GM23338 (cell line): ENCODE data around the gene SCLY. TPM values are rescaled to one million over a fixed set of nuclear protein-coding genes. Genes with fewer than 3 reads are reported as not detected.

Experiments used
- ATAC-seq: fragments of 200-7000 bp; cut with Tn5 transposase; 3 replicates; pipeline ENCODE4 v1.9.1; 2020
- DNase-seq: peaks from one replicate; pipeline ENCODE4 v3.0.0-alpha.2; 2015; ENCODE audit warnings: low spot score
- H2AFZ ChIP-seq: fragments of 200-600 bp; sonication (generic); 2 replicates; pipeline ENCODE4 v1.8.0; 2016; ENCODE audit warnings: antibody characterized with exemption, mild to moderate bottlenecking, moderate library complexity
- H3F3A ChIP-seq: fragments of 200-600 bp; sonication (generic); replicated peaks from 2 replicates; pipeline ENCODE4 v1.8.0; 2017; ENCODE audit warnings: antibody characterized with exemption, mixed run types, low read depth
- H3K27ac ChIP-seq: fragments of 200-600 bp; sonication (generic); 2 replicates; pipeline ENCODE4 v1.6.1; 2016; ENCODE audit warnings: low read depth
- H3K27me3 ChIP-seq: fragments of 200-600 bp; sonication (generic); 2 replicates; pipeline ENCODE4 v1.8.0; 2016; ENCODE audit warnings: mild to moderate bottlenecking, mixed run types, moderate library complexity; ENCODE audit not compliant: insufficient read depth
- H3K36me3 ChIP-seq: fragments of 200-600 bp; sonication (generic); 2 replicates; pipeline ENCODE4 v1.8.0; 2016; ENCODE audit warnings: mild to moderate bottlenecking; ENCODE audit not compliant: insufficient read depth
- H3K4me1 ChIP-seq: fragments of 200-600 bp; sonication (generic); 2 replicates; pipeline ENCODE4 v1.8.0; 2016; ENCODE audit warnings: mild to moderate bottlenecking, moderate library complexity; ENCODE audit not compliant: insufficient read depth
- H3K4me2 ChIP-seq: fragments of 200-600 bp; sonication (generic); 2 replicates; pipeline ENCODE4 v1.7.1; 2017; ENCODE audit warnings: mixed run types
- H3K4me3 ChIP-seq: fragments of 200-600 bp; sonication (generic); 2 replicates; pipeline ENCODE4 v1.6.1; 2016; ENCODE audit warnings: mixed run types
- H3K79me2 ChIP-seq: fragments of 200-600 bp; sonication (generic); replicated peaks from 2 replicates; pipeline ENCODE4 v1.8.0; 2017; ENCODE audit warnings: mild to moderate bottlenecking; ENCODE audit not compliant: insufficient read depth
- H3K9me2 ChIP-seq: fragments of 200-600 bp; sonication (generic); 2 replicates; pipeline ENCODE4 v1.8.0; 2017; ENCODE audit not compliant: insufficient read depth
- H4K20me1 ChIP-seq: fragments of 200-600 bp; sonication (generic); replicated peaks from 2 replicates; pipeline ENCODE4 v1.8.0; 2017; ENCODE audit warnings: mild to moderate bottlenecking; ENCODE audit not compliant: insufficient read depth
- H3K27ac Mint-ChIP-seq: 2 replicates; pipeline ENCODE4 v1.8.0; 2020; ENCODE audit warnings: inconsistent platforms, mild to moderate bottlenecking, moderate library complexity, mixed read lengths
- H3K27me3 Mint-ChIP-seq: 3 replicates; pipeline ENCODE4 v1.8.0; 2022; ENCODE audit warnings: low read depth, mild to moderate bottlenecking, moderate library complexity, mixed read lengths, inconsistent platforms; ENCODE audit not compliant: insufficient read depth, poor library complexity
- H3K36me3 Mint-ChIP-seq: 3 replicates; pipeline ENCODE4 v1.8.0; 2021; ENCODE audit warnings: low read depth, mild to moderate bottlenecking, inconsistent platforms, moderate library complexity, mixed read lengths
- H3K4me1 Mint-ChIP-seq: 3 replicates; pipeline ENCODE4 v1.8.0; 2020; ENCODE audit warnings: mild to moderate bottlenecking, inconsistent platforms, mixed read lengths
- H3K4me3 Mint-ChIP-seq: 3 replicates; pipeline ENCODE4 v1.8.0; 2021; ENCODE audit warnings: moderate library complexity, mild to moderate bottlenecking, inconsistent platforms, mixed read lengths
- H3K9me3 Mint-ChIP-seq: 3 replicates; pipeline ENCODE4 v1.8.0; 2020; ENCODE audit warnings: moderate library complexity, mild to moderate bottlenecking, inconsistent platforms, mixed read lengths
- CREB1 ChIP-seq: fragments of 250-450 bp; sonication (Bioruptor Pico); IDR thresholded peaks from 2 replicates; pipeline ENCODE4 v1.5.0; 2020; ENCODE audit warnings: low read depth, mild to moderate bottlenecking, moderate library complexity
- EZH2 ChIP-seq: fragments of 200-600 bp; sonication (generic); IDR thresholded peaks from one replicate; pipeline ENCODE4 v1.8.0; 2017; ENCODE audit warnings: antibody characterized with exemption, mild to moderate bottlenecking, low read depth; ENCODE audit not compliant: unreplicated experiment
- JUNB ChIP-seq: IDR thresholded peaks from one replicate; pipeline ENCODE4 v1.6.1; 2016; ENCODE audit warnings: antibody characterized with exemption; ENCODE audit not compliant: unreplicated experiment
- NANOG ChIP-seq: IDR thresholded peaks from 2 replicates; pipeline ENCODE4 v1.6.1; 2016; ENCODE audit warnings: antibody characterized with exemption, borderline replicate concordance
- POLR2AphosphoS5 ChIP-seq: IDR thresholded peaks from 2 replicates; pipeline ENCODE4 v1.6.1; 2016; ENCODE audit warnings: antibody characterized with exemption, low read depth
- ZNF114 ChIP-seq: fragments of 250-450 bp; sonication (Bioruptor Pico); IDR thresholded peaks from 2 replicates; pipeline ENCODE4 v1.5.0; 2020; ENCODE audit warnings: mild to moderate bottlenecking, moderate library complexity
- ZNF331 ChIP-seq: fragments of 250-450 bp; sonication (Bioruptor Pico); IDR thresholded peaks from 2 replicates; pipeline ENCODE4 v1.5.0; 2020; ENCODE audit warnings: low read depth, mild to moderate bottlenecking, moderate library complexity
- polyA plus RNA-seq: library from polyadenylated mRNA; unstranded; fragments of >200 nt; fragmentation: Nextera tagmentation; extraction: Ambion mirVana; gene quantifications from 2 replicates; pipeline ENCODE4 v1.2.1, GENCODE V29; 2016
- total RNA-seq: library from RNA; depleted of rRNA; stranded (reverse); fragments of >200 nt; shearing (Covaris generic); gene quantifications from 2 replicates; pipeline ENCODE4 v1.2.3, GENCODE V29; 2014
- TF ChIP-seq, protein P1 (sequence below): fragments of 250-450 bp; sonication (Bioruptor Pico); IDR thresholded peaks from 2 replicates; pipeline ENCODE4 v1.5.0; 2020; ENCODE audit warnings: mild to moderate bottlenecking, moderate library complexity
- TF ChIP-seq, protein P2 (sequence below): IDR thresholded peaks from one replicate; pipeline ENCODE4 v1.6.1; 2018; ENCODE audit warnings: antibody characterized with exemption; ENCODE audit not compliant: unreplicated experiment
- TF ChIP-seq, protein P3 (sequence below), 2 experiments: fragments of 200-600 bp in 1 of 2; sonication (generic) in 1 of 2; conservative IDR thresholded peaks; 2 replicates each; pipeline versions ENCODE4 v1.5.1 to v1.6.1; 2016 to 2017; ENCODE audit warnings: antibody characterized with exemption in 2 of 2, low read depth in 2 of 2, mild to moderate bottlenecking in 2 of 2, moderate library complexity in 1 of 2
- TF ChIP-seq, protein P4 (sequence below): IDR thresholded peaks from 2 replicates; pipeline ENCODE4 v1.6.1; 2016; ENCODE audit warnings: antibody characterized with exemption

SCLY gene
- total and polyA plus RNA-seq, 2 experiments from 2014 or later, result 57.2 to 80.3 TPM

DNA sequence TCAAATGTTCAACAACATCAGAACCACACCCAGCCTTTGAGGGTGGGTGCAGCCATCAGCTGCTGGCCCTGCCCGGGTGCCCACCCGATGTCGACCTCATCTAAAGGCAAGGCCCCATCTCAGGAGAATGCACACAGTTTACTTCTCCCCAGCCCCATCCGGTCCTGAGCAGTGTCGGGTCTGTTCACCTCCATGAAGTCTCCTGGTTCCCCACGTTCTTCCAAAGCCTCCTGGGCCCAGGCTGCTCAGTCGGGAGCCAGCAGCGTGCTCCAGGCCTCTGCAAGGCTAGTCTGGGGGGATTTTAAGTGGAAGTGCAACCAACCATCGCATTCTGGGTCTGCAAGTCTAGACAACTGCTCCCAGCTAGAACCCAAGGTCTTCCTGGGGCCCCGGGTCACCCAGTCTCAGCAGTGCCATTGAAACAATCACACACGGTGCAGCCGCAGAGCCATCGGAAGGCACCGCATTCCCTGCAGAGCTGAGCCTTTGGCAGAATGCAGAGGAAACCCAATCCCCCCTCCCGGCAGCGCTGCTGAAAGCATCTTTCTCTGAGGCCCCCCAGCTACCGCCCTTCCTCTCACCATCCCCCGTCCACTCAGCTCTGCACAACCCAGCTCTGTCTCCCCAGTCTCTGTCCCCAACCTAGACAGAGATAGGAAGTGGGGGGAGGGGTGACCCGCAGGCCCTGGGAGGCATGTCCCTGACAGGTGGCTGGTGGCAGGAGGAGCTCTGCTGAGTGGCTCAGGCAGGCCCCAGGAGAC, 47.8 kb downstream of the SCLY start:
- peak; percentile 44 for ATAC-seq
- H3K36me3 Mint-ChIP-seq, result no peaks in the 10 kb centered on the region

More for the DNA sequence above, 47.8 kb downstream of the SCLY start:
- Mint-ChIP-seq H3K9me3 (peaks cover 9% of the 10 kb centered on the region; the same call in 2 of the 3 replicates), H3K27me3 (peaks cover 8% of the 10 kb centered on the region), H3K27ac (no peak overlapping the region; the same call in 1 of the 2 replicates), H3K4me1 (peaks cover 22% of the 10 kb centered on the region), H3K4me3 (peak overlapping the region; percentile 34; the same call in 2 of the 3 replicates)
- peak; percentile 60 for DNase-seq
- H3K4me3 ChIP-seq, result no peak overlapping the region
- no peaks in the 10 kb centered on the region for H3K27me3 ChIP-seq
- H4K20me1 ChIP-seq, result no peaks in the 10 kb centered on the region
- H3K4me1 ChIP-seq, result peaks cover 13% of the 10 kb centered on the region
- no peak overlapping the region for H3K27ac ChIP-seq
- no peaks in the 10 kb centered on the region for H3K79me2 ChIP-seq
- H3K9me2 ChIP-seq, result no peaks in the 10 kb centered on the region
- H3K4me2 ChIP-seq, result peak overlapping the region; percentile 49
- H3F3A ChIP-seq, result no peaks in the 10 kb centered on the region
- peak overlapping the region; percentile 83 for H2AFZ ChIP-seq
- no peaks in the 10 kb centered on the region; the same call in 1 of the 2 replicates for H3K36me3 ChIP-seq
- TF ChIP-seq EZH2, result no peak
- TF ChIP-seq, protein P1, sequence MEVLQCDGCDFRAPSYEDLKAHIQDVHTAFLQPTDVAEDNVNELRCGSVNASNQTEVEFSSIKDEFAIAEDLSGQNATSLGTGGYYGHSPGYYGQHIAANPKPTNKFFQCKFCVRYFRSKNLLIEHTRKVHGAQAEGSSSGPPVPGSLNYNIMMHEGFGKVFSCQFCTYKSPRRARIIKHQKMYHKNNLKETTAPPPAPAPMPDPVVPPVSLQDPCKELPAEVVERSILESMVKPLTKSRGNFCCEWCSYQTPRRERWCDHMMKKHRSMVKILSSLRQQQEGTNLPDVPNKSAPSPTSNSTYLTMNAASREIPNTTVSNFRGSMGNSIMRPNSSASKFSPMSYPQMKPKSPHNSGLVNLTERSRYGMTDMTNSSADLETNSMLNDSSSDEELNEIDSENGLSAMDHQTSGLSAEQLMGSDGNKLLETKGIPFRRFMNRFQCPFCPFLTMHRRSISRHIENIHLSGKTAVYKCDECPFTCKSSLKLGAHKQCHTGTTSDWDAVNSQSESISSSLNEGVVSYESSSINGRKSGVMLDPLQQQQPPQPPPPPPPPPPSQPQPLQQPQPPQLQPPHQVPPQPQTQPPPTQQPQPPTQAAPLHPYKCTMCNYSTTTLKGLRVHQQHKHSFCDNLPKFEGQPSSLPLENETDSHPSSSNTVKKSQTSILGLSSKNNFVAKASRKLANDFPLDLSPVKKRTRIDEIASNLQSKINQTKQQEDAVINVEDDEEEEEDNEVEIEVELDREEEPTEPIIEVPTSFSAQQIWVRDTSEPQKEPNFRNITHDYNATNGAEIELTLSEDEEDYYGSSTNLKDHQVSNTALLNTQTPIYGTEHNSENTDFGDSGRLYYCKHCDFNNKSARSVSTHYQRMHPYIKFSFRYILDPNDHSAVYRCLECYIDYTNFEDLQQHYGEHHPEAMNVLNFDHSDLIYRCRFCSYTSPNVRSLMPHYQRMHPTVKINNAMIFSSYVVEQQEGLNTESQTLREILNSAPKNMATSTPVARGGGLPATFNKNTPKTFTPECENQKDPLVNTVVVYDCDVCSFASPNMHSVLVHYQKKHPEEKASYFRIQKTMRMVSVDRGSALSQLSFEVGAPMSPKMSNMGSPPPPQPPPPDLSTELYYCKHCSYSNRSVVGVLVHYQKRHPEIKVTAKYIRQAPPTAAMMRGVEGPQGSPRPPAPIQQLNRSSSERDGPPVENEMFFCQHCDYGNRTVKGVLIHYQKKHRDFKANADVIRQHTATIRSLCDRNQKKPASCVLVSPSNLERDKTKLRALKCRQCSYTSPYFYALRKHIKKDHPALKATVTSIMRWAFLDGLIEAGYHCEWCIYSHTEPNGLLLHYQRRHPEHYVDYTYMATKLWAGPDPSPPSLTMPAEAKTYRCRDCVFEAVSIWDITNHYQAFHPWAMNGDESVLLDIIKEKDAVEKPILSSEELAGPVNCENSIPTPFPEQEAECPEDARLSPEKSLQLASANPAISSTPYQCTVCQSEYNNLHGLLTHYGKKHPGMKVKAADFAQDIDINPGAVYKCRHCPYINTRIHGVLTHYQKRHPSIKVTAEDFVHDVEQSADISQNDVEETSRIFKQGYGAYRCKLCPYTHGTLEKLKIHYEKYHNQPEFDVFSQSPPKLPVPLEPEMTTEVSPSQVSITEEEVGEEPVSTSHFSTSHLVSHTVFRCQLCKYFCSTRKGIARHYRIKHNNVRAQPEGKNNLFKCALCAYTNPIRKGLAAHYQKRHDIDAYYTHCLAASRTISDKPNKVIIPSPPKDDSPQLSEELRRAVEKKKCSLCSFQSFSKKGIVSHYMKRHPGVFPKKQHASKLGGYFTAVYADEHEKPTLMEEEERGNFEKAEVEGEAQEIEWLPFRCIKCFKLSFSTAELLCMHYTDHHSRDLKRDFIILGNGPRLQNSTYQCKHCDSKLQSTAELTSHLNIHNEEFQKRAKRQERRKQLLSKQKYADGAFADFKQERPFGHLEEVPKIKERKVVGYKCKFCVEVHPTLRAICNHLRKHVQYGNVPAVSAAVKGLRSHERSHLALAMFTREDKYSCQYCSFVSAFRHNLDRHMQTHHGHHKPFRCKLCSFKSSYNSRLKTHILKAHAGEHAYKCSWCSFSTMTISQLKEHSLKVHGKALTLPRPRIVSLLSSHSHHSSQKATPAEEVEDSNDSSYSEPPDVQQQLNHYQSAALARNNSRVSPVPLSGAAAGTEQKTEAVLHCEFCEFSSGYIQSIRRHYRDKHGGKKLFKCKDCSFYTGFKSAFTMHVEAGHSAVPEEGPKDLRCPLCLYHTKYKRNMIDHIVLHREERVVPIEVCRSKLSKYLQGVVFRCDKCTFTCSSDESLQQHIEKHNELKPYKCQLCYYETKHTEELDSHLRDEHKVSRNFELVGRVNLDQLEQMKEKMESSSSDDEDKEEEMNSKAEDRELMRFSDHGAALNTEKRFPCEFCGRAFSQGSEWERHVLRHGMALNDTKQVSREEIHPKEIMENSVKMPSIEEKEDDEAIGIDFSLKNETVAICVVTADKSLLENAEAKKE (CRISPR knock-in tag), result no peak
- no peak for TF ChIP-seq NANOG
- TF ChIP-seq ZNF114, result no peak
- TF ChIP-seq CREB1 (CRISPR knock-in tag), result no peak
- TF ChIP-seq ZNF331, result no peak
- no peak for TF ChIP-seq POLR2AphosphoS5
- TF ChIP-seq JUNB, result no peak
- TF ChIP-seq, protein P2, sequence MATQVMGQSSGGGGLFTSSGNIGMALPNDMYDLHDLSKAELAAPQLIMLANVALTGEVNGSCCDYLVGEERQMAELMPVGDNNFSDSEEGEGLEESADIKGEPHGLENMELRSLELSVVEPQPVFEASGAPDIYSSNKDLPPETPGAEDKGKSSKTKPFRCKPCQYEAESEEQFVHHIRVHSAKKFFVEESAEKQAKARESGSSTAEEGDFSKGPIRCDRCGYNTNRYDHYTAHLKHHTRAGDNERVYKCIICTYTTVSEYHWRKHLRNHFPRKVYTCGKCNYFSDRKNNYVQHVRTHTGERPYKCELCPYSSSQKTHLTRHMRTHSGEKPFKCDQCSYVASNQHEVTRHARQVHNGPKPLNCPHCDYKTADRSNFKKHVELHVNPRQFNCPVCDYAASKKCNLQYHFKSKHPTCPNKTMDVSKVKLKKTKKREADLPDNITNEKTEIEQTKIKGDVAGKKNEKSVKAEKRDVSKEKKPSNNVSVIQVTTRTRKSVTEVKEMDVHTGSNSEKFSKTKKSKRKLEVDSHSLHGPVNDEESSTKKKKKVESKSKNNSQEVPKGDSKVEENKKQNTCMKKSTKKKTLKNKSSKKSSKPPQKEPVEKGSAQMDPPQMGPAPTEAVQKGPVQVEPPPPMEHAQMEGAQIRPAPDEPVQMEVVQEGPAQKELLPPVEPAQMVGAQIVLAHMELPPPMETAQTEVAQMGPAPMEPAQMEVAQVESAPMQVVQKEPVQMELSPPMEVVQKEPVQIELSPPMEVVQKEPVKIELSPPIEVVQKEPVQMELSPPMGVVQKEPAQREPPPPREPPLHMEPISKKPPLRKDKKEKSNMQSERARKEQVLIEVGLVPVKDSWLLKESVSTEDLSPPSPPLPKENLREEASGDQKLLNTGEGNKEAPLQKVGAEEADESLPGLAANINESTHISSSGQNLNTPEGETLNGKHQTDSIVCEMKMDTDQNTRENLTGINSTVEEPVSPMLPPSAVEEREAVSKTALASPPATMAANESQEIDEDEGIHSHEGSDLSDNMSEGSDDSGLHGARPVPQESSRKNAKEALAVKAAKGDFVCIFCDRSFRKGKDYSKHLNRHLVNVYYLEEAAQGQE, result no peak
- TF ChIP-seq, protein P3, sequence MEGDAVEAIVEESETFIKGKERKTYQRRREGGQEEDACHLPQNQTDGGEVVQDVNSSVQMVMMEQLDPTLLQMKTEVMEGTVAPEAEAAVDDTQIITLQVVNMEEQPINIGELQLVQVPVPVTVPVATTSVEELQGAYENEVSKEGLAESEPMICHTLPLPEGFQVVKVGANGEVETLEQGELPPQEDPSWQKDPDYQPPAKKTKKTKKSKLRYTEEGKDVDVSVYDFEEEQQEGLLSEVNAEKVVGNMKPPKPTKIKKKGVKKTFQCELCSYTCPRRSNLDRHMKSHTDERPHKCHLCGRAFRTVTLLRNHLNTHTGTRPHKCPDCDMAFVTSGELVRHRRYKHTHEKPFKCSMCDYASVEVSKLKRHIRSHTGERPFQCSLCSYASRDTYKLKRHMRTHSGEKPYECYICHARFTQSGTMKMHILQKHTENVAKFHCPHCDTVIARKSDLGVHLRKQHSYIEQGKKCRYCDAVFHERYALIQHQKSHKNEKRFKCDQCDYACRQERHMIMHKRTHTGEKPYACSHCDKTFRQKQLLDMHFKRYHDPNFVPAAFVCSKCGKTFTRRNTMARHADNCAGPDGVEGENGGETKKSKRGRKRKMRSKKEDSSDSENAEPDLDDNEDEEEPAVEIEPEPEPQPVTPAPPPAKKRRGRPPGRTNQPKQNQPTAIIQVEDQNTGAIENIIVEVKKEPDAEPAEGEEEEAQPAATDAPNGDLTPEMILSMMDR (conservative IDR thresholded peaks at IDR 0.05; ENCODE audit: low read depth in 2 of 2), result no peak
- TF ChIP-seq, protein P4, sequence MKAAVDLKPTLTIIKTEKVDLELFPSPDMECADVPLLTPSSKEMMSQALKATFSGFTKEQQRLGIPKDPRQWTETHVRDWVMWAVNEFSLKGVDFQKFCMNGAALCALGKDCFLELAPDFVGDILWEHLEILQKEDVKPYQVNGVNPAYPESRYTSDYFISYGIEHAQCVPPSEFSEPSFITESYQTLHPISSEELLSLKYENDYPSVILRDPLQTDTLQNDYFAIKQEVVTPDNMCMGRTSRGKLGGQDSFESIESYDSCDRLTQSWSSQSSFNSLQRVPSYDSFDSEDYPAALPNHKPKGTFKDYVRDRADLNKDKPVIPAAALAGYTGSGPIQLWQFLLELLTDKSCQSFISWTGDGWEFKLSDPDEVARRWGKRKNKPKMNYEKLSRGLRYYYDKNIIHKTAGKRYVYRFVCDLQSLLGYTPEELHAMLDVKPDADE, result no peak
